HG02970 (cell line): ENCODE measurements around the gene SCARB1.

Source experiments
- ATAC-seq: cut with Tn5 transposase; IDR thresholded peaks from one replicate; pipeline ENCODE4 v1.9.1; 2021; ENCODE audit warnings: mild to moderate bottlenecking, moderate library complexity, moderate number of reproducible peaks; ENCODE audit not compliant: unreplicated experiment, low FRiP score

SCARB1 gene

DNA sequence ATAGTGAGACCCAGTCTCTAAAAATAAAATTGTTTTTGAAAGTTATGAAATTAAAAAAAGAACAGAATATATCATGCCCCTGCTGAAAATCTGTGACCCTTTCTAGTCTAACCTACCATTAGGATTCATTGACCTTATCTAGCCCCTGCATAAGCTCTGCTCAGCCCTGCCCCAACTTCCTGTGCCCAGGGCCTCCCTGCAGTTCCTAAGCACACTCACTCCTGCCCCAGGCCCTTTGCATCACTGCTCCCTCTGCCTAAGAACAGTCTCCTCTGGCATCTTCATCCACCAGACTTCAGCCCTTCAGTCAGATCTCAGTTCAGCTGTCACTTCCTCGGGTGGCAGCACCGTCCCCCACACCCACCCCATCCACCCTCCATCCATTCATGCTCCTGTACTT is 55.4 kb downstream of the SCARB1 start:
- ATAC-seq, result no peak

DNA sequence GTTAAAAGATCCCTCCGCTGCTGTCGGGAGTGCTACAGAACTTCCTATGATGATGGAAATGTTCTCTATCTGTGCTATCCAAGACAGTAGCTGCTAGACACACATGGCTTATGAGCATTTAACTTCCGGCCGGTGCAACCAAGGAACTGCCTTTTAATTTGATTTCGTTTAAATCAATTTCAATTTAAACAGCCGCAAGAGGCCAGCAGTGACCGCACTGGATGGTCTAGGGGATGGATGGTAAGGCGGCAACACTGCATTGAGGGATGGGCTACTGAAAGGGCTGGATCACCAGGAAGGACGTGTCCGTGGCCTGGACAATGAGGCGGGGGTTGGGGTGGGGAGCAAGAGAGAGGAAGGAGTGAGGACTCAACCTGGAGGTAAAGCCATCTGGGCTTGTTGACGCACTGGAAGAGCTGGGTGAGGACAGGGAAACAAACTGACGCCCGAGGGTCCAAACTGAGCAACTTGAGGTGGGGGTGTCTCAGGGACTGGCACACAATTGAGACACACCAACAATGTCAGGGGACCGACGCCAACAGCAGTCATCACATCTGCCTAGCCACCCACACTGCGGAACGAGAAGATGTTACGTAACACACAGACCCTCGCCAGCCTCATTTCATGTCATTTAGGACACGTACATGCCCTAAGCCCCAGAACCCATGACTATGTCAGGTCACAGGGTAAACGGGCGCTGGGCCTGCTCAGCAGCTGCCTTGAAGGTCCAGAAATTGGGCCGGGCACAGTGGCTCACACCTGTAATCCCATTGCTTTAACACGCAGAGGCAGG is 57.6 kb downstream of the SCARB1 start:
- ATAC-seq, result no peak

GRCh38 chr12:124805050-124805449 is 58.6 kb downstream of the SCARB1 start:
- no peak for ATAC-seq

- ATAC-seq, result no peak
Measured at GRCh38 chr12:124804011-124804621, 59.5 kb downstream of the SCARB1 start.

DNA sequence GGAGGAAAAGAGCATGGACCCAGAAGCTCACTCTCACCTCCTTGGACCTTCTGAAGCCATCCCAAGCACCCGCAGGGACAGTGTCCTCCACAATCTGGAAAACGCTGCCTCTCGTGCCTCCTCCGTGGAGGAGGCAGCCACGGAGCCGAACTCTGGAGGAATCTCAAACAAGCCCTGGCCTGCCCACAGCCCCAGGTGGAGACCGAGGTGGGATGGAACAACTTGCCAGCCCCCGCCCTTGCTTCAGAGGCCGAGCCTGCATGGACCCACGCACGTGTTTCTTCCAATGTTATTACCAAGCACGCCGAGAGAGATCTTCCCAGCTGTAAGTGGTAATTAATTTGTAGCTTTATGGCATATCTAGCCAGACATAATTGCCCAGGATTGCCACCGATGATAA is 61.3 kb downstream of the SCARB1 start:
- no peak for ATAC-seq

DNA sequence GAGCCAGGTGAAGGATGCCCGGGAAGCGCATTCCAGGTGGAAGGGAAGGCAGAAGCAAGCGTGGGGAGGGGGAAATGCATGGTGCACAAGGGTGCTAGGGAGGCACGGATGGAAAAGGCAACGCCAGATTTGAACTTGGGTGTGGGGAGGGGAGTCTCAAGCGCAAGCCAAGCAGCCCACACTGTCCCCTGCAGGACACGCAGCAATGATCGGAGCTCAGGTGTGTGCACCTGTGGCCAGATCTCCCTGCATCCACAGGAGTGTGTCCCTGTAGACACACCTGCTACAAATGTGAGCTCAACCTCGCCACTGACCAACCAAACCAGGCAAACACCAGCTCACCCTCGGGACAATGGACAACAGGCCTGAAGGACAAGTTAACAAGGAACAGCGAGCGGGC is 63.2 kb downstream of the SCARB1 start:
- ATAC-seq, result no peak

- ATAC-seq, result no peak
Measured at GRCh38 chr12:124797321-124797720, 66.3 kb downstream of the SCARB1 start.

DNA sequence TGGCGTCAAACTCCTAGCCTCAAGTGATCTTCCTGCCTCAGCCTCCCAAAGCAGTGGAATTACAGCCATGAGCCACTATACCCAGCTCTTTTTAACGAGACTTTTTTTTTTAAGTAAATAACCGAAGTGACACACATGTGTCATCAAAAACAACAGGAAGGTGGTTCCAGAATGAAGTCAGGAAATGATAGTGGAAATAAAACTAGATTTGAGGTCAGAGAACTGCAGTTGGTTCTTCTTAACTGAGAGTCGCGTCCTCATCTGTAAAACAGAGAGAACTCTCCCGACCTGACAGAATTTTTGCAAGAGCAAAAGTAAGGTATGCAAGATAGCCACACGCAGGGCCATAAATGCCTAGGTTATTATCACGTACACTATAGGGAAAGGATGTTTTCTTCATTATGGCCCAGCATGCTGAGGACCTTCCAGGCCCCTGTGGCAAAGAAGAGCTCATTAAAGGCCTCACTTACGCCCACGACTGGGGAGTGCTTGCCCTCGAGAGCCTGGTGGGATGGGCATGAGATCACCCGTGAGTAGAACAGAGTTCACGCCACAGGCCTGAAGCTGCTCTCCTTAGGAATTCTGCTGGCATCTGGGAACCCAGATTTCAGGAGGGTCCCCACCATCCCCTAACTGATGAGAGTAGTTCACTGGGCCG is 67.2 kb downstream of the SCARB1 start:
- ATAC-seq, result no peak

DNA sequence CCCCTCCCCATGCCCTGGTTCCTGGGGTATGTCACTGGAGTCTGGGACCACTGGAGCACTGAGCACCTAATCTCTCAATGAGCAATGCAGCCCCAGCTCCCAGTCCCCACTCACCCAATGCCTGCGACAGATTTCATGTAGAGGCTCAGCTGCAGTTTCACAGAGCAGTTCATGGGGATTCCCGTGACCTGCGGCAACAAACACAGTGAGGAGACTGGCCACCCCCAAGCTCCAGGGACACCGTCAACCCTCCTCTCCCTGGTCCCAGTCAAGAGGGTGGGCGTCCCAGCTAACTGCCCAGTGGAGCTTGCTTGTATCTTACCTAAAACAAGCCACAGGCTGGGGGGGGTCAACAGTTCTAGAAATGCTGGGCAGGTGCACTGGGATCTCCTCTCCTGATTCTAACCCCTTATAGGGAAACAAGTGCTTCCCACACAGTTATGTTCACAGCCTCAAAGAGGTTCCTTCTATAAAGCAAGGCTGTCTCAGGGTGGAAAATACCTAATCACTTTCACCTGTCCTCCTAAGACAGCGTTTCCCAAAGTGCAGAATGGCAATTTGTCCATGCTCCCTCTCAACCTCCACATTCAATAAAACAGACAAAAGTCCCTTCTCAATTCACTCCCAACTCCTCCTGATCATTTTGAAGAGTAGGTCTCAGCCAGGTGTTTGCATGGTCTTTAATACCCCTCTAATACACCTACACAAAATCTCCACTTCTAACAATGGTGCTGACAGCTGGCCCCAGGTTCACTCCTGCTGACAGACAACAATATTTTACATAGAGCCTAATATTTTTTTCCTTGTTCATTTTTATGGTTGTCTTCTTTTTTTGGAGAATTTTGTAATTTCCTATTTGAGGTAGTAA is 68.3 kb downstream of the SCARB1 start:
- ATAC-seq, result no peak

DNA sequence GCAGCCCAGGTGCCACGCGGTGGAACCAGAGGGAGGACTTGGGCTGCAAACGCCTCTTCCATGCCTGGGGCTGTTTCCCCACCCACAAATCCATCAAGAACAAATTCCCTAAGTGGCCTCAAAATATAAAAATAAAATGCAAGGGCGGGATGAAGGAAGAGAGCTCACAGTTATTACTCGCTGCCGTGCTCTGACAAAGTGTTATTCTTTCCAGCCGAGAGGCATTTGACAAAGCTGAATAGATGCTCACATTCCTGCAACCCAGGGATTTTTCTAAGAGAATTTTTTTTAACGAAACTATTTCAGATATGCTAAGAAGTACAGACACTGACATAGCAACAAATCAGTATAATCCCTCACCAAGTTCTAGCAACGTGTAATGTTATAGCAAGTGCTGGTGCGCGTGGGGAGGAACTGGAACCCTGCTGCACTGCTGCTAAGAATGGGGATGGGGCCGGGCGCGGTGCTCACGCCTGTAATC is 70.7 kb downstream of the SCARB1 start:
- no peak for ATAC-seq

DNA sequence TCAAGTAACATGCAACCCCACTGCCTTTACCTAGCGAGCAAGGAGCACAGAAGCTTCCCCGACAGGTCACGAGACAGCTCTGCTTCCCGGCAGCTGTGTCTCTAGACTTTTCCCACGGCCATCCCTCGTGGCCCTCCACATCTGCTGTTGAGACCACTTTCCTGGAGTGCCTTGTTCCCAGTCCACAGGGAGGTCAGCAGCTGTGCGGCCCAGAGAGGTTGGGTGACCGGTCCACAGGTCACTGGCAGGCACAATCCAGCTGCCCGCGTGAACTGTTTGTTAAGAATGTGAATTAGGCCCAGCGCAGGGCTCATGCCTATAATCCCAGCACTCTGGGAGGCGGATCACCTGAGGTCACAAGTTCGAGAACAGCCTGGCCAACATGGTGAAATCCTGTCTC is 71.5 kb downstream of the SCARB1 start:
- no peak for ATAC-seq

GRCh38 chr12:124790650-124791400 is 72.8 kb downstream of the SCARB1 start:
- ATAC-seq, result no peak

DNA sequence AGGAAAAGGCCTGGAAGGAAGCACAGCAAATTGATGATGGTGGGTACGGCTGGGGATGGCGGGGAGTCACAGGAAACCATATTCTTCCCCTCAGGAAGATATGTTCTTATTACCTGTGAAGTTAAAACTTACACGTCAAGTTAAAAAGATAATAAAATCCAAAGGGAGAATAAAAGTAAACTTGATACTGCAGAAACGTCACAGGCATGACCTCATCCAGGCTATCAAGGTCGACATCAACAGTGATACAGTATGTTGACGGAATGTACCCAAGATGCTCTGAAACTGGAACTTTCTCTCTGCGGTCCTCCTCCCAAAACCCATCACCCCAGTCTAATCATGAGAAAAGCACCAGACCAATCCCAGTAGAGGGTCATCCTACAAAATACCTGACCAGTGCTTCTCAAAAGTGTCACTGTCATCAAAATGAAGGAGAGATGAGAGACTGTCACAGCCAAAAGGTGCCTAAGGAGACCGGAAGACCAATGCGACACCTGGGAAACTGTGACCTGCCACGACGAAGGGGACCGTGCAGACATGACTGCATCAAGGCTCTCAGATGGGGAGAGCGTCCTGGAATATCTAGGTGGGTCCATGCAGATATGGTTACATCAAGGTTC is 74.6 kb downstream of the SCARB1 start:
- ATAC-seq, result no peak

GRCh38 chr12:124786061-124786964 is 77.4 kb downstream of the SCARB1 start:
- no peak for ATAC-seq

DNA sequence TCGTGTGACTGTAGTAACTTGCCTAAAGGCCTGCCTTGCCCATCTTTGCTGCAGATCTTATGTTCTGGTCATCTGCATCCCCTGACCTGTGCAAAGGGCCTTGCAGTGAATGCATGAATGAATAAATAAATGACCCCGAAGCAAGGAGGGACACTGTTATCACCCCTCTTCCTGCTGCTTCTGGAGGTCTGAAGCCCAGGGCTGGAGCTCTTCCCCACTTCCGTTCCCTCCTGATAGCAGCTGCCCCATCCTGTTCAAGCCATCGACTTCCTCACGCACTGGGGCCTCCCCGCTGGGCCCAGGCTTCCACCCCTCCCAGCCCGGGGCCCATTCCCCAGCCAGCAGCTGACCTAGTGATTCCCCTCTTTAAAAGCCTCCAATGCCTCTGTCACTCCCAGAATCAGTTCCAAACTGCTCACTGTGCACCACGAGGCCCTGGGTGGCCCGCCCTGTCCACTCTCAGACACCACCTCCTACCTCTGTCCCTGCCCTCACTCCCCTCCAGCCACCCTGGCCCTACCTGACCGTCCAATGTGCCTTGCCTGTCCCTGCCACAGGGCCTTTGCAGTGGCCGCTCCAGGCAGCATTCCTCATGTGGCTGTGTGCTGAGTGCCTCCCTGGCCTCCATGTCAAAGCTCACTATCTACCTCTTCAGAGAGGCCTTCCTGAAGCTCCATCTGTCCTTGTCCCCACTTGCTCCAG is 78.6 kb downstream of the SCARB1 start:
- ATAC-seq, result no peak

GRCh38 chr12:124783087-124783486 is 80.6 kb downstream of the SCARB1 start:
- ATAC-seq, result no peak

- no peak for ATAC-seq
Measured at GRCh38 chr12:124782132-124782531, 81.5 kb downstream of the SCARB1 start.
